NCI-H2227 (cell line): ENCODE data around the gene PIP4K2A.

Experiments
- DNase-seq: peaks from one replicate; lab custom pipeline; 2025; ENCODE audit not compliant: unreplicated experiment; lab: John Stamatoyannopoulos, UW

Gene PIP4K2A

GRCh38 chr10:22489975-22490374, 224.4 kb downstream of the PIP4K2A start:
- no peak for DNase-seq

- DNase-seq = no peak
These were observed 224.9 kb downstream of the PIP4K2A start for GRCh38 chr10:22489467-22489866.

GRCh38 chr10:22486431-22486830, 227.9 kb downstream of the PIP4K2A start:
- no peak for DNase-seq
